Activated T-cell treated with anti-CD3 and anti-CD28 coated beads for 48 hours (primary cell): ENCODE measurements around the gene TBC1D28.
"Not testable (repeated sequence)": the region's sequence is repeated elsewhere in the genome, so short reads cannot be mapped to it uniquely, and the experiment has no call there.

Experiments used
- DNase-seq: peaks from one replicate; pipeline ENCODE4 v3.0.0-alpha.2; 2020; ENCODE audit warnings: low read depth

The TBC1D28 gene

GRCh38 chr17:18644291-18644690 is at the start of gene TBC1D28:
TSS of gene TBC1D28 (minus strand) at chr17:18644391. CDS start at chr17:18641352, 3,039 bp downstream.
- DNase-seq, result not testable (repeated sequence)

GRCh38 chr17:18682668-18683067 is 38.5 kb upstream of the TBC1D28 start:
- DNase-seq, result not testable (repeated sequence)

DNA sequence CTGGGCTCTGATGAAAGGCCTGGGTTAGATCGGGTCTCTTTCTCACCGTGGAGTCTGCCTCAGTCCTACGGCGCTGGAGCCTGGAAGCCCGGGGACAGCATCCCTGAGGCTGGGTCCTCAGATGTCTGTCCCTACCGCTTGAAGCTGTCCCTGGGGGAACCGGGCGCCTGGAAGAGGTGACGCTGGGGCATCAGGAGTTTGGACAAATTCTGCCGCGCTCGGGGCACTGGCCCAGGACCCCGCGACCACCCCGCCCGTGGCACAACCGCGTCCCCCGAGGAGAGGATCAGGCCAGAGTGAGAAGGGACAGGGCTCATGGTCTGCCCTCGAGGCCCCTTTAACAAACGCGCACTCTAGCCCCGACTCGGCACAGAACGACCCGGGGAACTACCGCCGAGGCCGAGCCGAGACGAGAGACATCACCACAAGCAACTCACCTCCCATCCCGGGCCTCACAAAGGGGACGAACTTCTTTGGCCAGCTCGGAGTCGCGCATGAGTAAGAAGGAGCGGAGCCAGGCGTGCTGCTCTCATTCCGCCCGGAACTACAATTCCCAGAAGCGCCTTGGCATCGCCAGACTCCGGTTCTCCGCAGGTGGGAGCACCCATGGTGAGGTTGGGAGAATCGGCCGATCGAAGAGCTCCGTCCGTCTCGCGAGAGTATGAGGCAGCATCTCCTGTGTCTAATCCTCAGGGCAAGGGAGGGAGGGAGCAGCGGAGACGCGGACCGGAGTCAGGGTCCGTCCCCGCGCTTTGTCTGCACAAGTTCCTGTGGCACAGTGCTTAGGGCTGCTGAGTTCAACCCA is 37.8 kb upstream of the TBC1D28 start, which contains the start of gene FOXO3B:
TSS of gene FOXO3B (minus strand) at position 548 of the 805 bp plus-strand sequence. CDS start 663 bp downstream, outside the sequence.
- peak; percentile 59 for DNase-seq

- DNase-seq, result not testable (repeated sequence)
These were observed 33.2 kb upstream of the TBC1D28 start for GRCh38 chr17:18677381-18677780.

GRCh38 chr17:18676928-18677327 is 32.7 kb upstream of the TBC1D28 start:
- DNase-seq, result not testable (repeated sequence)

- DNase-seq, result not testable (repeated sequence)
These were observed 28.4 kb upstream of the TBC1D28 start for GRCh38 chr17:18672395-18673227.

- DNase-seq, result not testable (repeated sequence)
These were observed 24.4 kb upstream of the TBC1D28 start for GRCh38 chr17:18668625-18669024.

- DNase-seq, result not testable (repeated sequence)
These were observed 23.3 kb upstream of the TBC1D28 start for GRCh38 chr17:18667535-18667934.

GRCh38 chr17:18666326-18666725 is 22.1 kb upstream of the TBC1D28 start:
- not testable (repeated sequence) for DNase-seq

DNA sequence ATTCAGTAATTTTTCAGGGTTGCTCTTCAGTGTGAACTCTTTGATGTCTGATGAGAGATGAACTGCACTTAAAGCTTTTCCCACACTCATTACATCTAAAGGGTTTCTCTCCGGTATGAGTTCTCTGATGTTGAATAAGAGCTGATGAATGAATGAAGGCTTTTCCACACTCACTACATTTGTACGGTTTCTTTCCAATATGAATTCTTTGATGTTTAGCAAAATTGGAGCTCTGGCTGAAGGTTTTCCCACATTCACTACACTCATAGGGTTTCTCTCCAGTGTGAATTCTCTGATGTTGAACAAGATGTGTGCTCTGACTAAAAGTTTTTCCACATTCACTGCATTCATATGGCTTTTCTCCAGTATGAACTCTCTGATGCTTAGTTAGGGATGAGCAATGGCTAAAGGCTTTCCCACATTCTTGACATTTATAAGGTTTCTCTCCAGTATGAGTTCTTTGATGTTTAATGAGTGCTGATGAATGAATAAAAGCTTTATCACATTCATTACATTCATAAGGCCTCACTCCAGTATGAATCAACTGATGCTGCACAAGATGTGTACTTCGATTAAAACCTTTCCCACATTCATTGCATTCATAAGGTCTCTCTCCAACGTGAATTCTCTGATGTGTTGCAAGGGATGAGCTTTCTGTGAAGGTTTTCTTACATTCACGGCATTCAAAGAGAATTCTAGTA is 17.9 kb upstream of the TBC1D28 start:
- DNase-seq, result not testable (repeated sequence)

- DNase-seq, result not testable (repeated sequence)
These were observed 5.9 kb upstream of the TBC1D28 start for GRCh38 chr17:18650094-18650493.

GRCh38 chr17:18643124-18643523 is 1.1 kb downstream of the TBC1D28 start:
- DNase-seq, result not testable (repeated sequence)

- not testable (repeated sequence) for DNase-seq
These were observed 5.8 kb downstream of the TBC1D28 start for GRCh38 chr17:18638357-18638756.

DNA sequence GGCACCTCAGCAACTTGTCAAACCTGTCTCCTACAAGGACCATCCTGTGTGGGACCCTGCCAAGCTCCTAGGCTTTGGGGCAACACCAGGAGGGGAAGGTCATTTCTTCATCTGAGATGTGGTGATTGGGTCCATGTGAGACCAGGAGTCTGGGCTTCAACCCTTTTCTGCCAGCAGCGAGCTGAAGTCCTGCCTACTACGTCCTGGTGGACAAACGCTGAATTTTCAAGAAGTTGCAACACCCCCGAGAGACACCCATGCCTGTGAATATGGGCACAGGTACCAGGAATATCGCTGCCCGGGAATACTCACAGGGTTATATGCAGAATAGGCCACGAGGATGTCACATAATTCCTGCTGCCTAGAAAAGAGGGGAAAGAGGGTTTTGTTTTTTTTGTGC is 8.0 kb downstream of the TBC1D28 start:
- not testable (repeated sequence) for DNase-seq

DNA sequence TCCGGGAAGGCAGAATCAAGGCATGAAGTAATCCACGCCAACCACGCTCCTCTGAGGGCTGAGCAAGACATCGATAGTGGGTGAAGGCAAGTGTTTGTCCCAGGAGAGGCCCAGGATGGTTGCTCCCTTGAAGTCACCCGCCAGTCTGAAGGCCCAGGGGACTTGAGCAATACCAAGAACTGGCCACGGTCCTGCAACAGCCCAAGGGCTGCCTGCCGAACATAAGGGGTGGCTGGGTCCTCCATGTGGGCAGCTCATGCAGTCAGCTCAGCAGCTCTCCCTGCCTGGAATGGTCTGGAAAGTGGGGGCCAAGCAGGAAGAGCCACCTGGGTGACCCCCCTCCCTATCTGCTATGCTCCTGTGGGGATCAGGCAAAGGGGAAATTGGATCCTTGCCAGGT is 8.4 kb downstream of the TBC1D28 start:
- DNase-seq, result not testable (repeated sequence)

DNA sequence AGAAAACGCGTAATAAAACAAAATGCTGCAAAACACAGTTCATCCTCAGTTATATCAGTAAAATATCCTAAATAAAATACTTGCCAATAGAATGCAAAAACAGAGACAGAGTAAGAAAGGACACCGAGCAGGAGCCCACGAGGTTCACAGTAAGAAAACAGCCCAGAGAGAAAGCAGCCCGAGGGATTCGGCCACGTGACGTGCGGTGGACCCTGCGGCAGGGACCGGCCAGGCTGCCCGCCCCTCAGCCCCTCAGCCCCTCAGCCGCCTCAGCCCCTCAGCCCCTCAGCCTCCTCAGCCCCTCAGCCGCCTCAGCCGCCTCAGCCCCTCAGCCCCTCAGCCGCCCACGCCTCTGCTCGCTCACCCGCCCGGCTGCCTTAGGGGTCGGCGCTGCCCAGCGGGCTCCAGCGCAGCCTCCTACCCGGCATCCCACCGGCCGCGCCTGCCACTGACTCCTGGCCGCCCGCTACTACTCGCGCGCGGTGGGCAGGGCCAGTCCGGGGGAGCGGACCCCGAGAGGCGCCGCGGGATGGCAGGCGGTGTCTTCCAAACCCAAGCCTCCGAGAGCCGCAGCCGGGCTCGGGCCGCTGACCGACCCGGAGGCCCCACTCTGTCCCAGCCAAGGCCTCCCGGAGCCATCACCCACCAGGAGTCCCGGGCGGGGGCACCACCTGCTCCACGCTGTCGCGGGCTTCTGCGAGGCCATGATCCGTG is 9.5 kb downstream of the TBC1D28 start:
- not testable (repeated sequence) for DNase-seq

- no peak for DNase-seq
These were observed 17.9 kb downstream of the TBC1D28 start for GRCh38 chr17:18626152-18626870.

- peak; percentile 92 for DNase-seq
These were observed 18.6 kb downstream of the TBC1D28 start for GRCh38 chr17:18625509-18626104.

GRCh38 chr17:18624862-18625501 is 19.2 kb downstream of the TBC1D28 start:
- not testable (repeated sequence) for DNase-seq

DNA sequence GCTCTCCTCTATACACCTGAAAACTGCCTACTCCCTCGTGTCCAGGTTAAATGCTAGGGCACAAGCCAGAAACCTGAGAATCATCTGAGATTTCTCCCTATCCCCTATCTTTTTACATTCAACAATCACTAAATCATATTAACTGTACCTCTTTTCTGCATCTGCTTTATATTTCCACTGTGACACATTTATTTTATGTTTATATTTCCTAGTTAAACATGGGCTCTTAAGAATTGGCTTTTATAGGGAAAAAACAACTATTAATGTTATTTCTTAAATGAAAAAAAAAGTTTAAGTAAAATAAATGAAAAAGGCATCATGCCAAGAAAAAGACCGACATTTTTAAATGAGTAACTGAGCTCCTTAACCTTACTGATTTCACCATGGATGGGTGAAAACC is 26.6 kb downstream of the TBC1D28 start:
- not testable (repeated sequence) for DNase-seq
